Panc1 (cell line): ENCODE measurements around the gene GKN1. TPM values are rescaled to one million over a fixed set of nuclear protein-coding genes. Genes with fewer than 3 reads are reported as not detected.

Source experiments
- ATAC-seq: fragments of 200-7000 bp; cut with Tn5 transposase; 2 replicates; pipeline ENCODE4 v1.9.1; 2020; ENCODE audit warnings: mild to moderate bottlenecking, moderate library complexity
- BruUV-seq: library from RNA; stranded (reverse); fragments of 400-500 nt; replicated peaks from 2 replicates; lab custom pipeline; 2021; lab: Mats Ljungman, UMichigan
- CTCF ChIA-PET: fragments of 300-600 bp; sonication (Branson Sonifier 250); formaldehyde crosslinking; loops from one replicate; lab custom pipeline; 2022; ENCODE audit warnings: antibody characterized with exemption; lab: Charles Lee
- POLR2A ChIA-PET: fragments of 300-600 bp; sonication (Branson Sonifier 250); formaldehyde crosslinking; loops from one replicate; lab custom pipeline; 2022; ENCODE audit warnings: antibody characterized with exemption; lab: Charles Lee
- DNase-seq: peaks from one replicate; pipeline ENCODE4 v3.0.0-alpha.2; 2010; ENCODE audit warnings: low read depth, low spot score
- H3K27ac ChIP-seq: 2 replicates; pipeline ENCODE4 v1.5.1; 2011; ENCODE audit warnings: mild to moderate bottlenecking, low read length, inconsistent platforms
- H3K27me3 ChIP-seq: fragments of 200-500 bp; sonication (Bioruptor generic); 2 replicates; pipeline ENCODE4 v1.6.0; 2014; ENCODE audit warnings: low read length, inconsistent platforms; ENCODE audit not compliant: control insufficient read depth, insufficient read depth
- H3K36me3 ChIP-seq: fragments of 200-500 bp; sonication (Bioruptor generic); 2 replicates; pipeline ENCODE4 v1.5.1; 2014; ENCODE audit warnings: inconsistent platforms, mild to moderate bottlenecking, low read length, moderate library complexity; ENCODE audit not compliant: control insufficient read depth, insufficient read depth
- H3K4me1 ChIP-seq: 2 replicates; pipeline ENCODE4 v1.5.1; 2011; ENCODE audit warnings: inconsistent platforms, mild to moderate bottlenecking, low read length, moderate library complexity; ENCODE audit not compliant: control insufficient read depth, insufficient read depth
- H3K4me3 ChIP-seq, 2 experiments: 2 replicates each; pipeline ENCODE4 v1.5.1; 2011 to 2012; ENCODE audit warnings: low read depth in 2 of 2, low read length in 2 of 2, mild to moderate bottlenecking in 2 of 2, inconsistent platforms in 1 of 2, moderate library complexity in 1 of 2
- H3K9me3 ChIP-seq: fragments of 200-500 bp; sonication (Bioruptor generic); 2 replicates; pipeline ENCODE4 v1.5.1; 2014; ENCODE audit warnings: low read depth, mild to moderate bottlenecking, inconsistent platforms, low read length, moderate library complexity; ENCODE audit not compliant: control insufficient read depth, insufficient read depth
- POLR2AphosphoS5 ChIP-seq: IDR thresholded peaks from 2 replicates; pipeline ENCODE4 v1.6.1; 2012; ENCODE audit warnings: mild to moderate bottlenecking, low read depth, low read length, moderate library complexity
- SIN3A ChIP-seq: IDR thresholded peaks from 2 replicates; pipeline ENCODE4 v1.6.1; 2012; ENCODE audit warnings: low read depth, mild to moderate bottlenecking, low read length, moderate library complexity, borderline replicate concordance; ENCODE audit not compliant: insufficient read depth
- TCF7L2 ChIP-seq: IDR thresholded peaks from 2 replicates; pipeline ENCODE4 v1.6.1; 2011; ENCODE audit warnings: mild to moderate bottlenecking, low read depth, low read length, inconsistent platforms
- in situ Hi-C: cut with HindIII; loops from 2 replicates; pipeline ENCODE4 v1.10.0; 2016; ENCODE audit warnings: low sequenced_read_pairs, low pct_unique_long_range_greater_than_20kb
- intact Hi-C: fragments of 100-400 bp; cut with micrococcal nuclease; formaldehyde crosslinking; loops from one replicate; pipeline ENCODE4 v1.10.0; 2022; ENCODE audit not compliant: unreplicated experiment
- total RNA-seq: library from RNA; stranded (reverse); gene quantifications from one replicate; pipeline ENCODE4 v1.2.1, GENCODE V29; 2021; ENCODE audit not compliant: unreplicated experiment
- TF ChIP-seq, protein P1 (sequence below), 2 experiments: IDR thresholded peaks; 2 replicates each; pipeline ENCODE4 v1.6.1; 2011 to 2012; ENCODE audit warnings: low read depth in 2 of 2, control low read depth in 1 of 2, low read length in 1 of 2, mild to moderate bottlenecking in 1 of 2, moderate library complexity in 1 of 2; ENCODE audit not compliant: insufficient read depth in 1 of 2
- TF ChIP-seq, protein P2 (sequence below): fragments of 450-650 bp; IDR thresholded peaks from 2 replicates; pipeline ENCODE4 v1.5.1; 2017; ENCODE audit warnings: mild to moderate bottlenecking

Gene GKN1
- total RNA-seq, 1 experiment from 2014 or later, result not detected

DNA sequence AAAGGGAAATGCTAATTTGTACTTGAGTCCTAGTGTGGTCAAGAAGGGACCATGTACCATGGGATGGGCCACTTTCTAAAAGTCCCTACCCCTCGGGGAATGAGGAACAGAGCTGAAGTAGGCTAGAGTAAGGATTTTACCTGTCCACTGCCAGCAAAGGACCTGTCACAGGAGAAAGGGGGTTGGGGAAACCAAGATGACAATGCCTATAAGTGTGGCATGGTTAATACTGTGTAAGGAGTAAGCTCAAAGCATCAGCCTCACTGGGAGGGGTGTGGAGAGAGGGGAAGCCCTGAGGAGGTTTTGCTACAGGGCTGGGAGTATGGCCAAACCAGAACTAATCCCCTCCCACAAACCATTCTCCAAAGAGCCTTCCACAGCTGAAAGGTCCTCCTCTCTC is 37.5 kb upstream of the GKN1 start:
- in situ Hi-C loops (no loop called here), intact Hi-C loops (no loop called here)
- no peaks in the 10 kb centered on the region for H3K27me3 ChIP-seq
- H3K4me3 ChIP-seq, result no peak overlapping the region
- ChIA-PET POLR2A (no interaction called here), CTCF (no interaction called here)
- no TSS peak for BruUV-seq
- TF ChIP-seq, protein P1, sequence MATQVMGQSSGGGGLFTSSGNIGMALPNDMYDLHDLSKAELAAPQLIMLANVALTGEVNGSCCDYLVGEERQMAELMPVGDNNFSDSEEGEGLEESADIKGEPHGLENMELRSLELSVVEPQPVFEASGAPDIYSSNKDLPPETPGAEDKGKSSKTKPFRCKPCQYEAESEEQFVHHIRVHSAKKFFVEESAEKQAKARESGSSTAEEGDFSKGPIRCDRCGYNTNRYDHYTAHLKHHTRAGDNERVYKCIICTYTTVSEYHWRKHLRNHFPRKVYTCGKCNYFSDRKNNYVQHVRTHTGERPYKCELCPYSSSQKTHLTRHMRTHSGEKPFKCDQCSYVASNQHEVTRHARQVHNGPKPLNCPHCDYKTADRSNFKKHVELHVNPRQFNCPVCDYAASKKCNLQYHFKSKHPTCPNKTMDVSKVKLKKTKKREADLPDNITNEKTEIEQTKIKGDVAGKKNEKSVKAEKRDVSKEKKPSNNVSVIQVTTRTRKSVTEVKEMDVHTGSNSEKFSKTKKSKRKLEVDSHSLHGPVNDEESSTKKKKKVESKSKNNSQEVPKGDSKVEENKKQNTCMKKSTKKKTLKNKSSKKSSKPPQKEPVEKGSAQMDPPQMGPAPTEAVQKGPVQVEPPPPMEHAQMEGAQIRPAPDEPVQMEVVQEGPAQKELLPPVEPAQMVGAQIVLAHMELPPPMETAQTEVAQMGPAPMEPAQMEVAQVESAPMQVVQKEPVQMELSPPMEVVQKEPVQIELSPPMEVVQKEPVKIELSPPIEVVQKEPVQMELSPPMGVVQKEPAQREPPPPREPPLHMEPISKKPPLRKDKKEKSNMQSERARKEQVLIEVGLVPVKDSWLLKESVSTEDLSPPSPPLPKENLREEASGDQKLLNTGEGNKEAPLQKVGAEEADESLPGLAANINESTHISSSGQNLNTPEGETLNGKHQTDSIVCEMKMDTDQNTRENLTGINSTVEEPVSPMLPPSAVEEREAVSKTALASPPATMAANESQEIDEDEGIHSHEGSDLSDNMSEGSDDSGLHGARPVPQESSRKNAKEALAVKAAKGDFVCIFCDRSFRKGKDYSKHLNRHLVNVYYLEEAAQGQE (IDR thresholded peaks at IDR 0.05; ENCODE audit: insufficient read depth in 1 of 2, low read depth in 2 of 2, low read length in 1 of 2), result no peak
- no peak for TF ChIP-seq SIN3A
- TF ChIP-seq, protein P2, sequence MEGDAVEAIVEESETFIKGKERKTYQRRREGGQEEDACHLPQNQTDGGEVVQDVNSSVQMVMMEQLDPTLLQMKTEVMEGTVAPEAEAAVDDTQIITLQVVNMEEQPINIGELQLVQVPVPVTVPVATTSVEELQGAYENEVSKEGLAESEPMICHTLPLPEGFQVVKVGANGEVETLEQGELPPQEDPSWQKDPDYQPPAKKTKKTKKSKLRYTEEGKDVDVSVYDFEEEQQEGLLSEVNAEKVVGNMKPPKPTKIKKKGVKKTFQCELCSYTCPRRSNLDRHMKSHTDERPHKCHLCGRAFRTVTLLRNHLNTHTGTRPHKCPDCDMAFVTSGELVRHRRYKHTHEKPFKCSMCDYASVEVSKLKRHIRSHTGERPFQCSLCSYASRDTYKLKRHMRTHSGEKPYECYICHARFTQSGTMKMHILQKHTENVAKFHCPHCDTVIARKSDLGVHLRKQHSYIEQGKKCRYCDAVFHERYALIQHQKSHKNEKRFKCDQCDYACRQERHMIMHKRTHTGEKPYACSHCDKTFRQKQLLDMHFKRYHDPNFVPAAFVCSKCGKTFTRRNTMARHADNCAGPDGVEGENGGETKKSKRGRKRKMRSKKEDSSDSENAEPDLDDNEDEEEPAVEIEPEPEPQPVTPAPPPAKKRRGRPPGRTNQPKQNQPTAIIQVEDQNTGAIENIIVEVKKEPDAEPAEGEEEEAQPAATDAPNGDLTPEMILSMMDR, result no peak
- TF ChIP-seq POLR2AphosphoS5, result no peak
- TF ChIP-seq TCF7L2, result no peak
- DNase-seq (no peak), ATAC-seq (peak; percentile 49)
- peaks cover 4% of the 10 kb centered on the region; the same call in 1 of the 2 replicates for H3K4me1 ChIP-seq
- no peaks in the 10 kb centered on the region for H3K36me3 ChIP-seq
- H3K9me3 ChIP-seq, result no peaks in the 10 kb centered on the region
- H3K27ac ChIP-seq, result no peak overlapping the region

DNA sequence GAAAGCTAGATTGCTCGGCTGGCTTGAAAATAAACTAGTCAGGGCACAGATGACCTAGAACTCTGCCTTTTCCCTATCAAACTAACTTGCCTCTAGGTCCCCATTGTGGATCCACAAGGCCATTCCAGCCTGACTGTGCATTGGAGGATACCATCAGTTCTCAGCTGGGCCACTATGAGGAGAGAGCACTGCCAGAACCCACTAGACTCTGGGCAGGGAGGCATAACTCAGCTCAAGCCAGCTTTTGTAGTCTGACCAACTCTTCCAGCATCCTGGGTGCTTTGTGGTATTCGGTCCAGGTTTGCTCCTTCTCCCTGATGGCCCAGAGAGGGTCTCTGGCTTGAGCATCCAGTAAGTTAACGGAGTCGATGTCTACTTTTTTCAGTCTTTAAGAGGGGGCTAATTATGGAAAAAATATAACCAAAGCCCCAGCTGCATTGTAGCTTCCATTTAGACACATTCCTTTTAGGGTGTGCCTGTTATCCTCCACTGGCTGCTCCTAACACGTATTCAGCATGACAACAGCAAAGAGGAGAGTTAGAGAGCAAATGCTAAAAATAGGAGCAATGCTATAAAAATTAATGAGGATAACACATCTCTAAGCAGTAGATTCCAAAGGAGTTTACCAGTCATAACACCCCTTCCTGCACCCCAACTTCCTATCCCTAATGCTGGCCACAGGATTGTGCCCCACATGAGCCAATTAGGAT is 36.9 kb upstream of the GKN1 start:
- no peaks in the 10 kb centered on the region for H3K36me3 ChIP-seq
- BruUV-seq, result no TSS peak
- CTCF ChIA-PET, result no interaction called here
- in situ Hi-C loops (no loop called here), intact Hi-C loops (no loop called here)
- DNase-seq (no peak), ATAC-seq (no peak)
- TF ChIP-seq, protein P2, result no peak
- TF ChIP-seq SIN3A (no peak), POLR2AphosphoS5 (no peak), TCF7L2 (no peak)
- TF ChIP-seq, protein P1 (IDR thresholded peaks at IDR 0.05; ENCODE audit: insufficient read depth in 1 of 2, low read depth in 2 of 2, low read length in 1 of 2), result no peak
- POLR2A ChIA-PET, result no interaction called here
- H3K9me3 ChIP-seq, result no peaks in the 10 kb centered on the region
- no peak overlapping the region for H3K27ac ChIP-seq
- H3K4me3 ChIP-seq, result no peak overlapping the region
- peaks cover 4% of the 10 kb centered on the region; the same call in 1 of the 2 replicates for H3K4me1 ChIP-seq
- no peaks in the 10 kb centered on the region for H3K27me3 ChIP-seq
